ENCODE data around the gene CDRT4. TPM values are rescaled to one million over a fixed set of nuclear protein-coding genes. Genes with fewer than 3 reads are reported as not detected.

The CDRT4 gene
- total RNA-seq, 1 experiment from 2014 or later: 6.2 TPM

DNA sequence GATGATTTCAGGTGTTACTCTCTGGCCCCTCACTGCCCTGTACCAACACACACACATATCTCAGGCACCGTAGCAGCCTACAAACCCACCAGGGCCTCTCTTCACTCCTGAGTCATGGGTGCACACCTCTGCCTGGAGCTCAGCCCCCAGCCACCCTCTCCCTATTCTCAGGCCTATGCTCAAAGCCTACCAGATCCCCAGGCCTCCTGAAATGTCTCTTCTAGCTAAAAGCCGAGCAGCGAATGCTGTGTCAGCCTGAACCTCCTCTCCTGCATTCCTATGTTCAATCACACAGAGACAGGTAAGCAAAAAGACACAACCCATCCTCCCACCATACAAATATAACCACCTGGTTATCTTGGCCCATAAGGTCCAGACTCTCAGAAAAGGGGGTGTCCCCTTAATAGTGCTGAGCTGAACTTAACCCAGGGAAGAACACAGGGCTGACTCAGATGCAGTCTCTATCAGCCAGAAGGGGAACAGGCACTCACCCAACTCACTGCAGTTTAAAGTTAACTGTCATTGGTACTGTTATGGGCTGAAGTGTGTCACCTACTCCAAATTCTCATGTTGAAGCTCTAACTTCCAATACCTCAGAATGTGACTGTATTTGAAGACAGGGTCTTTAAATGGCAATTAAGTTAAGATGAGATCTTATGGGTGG, 64.0 kb downstream of the CDRT4 start:
- H2AFZ ChIP-seq (ENCODE audit: low read depth, low read length, poor library complexity, severe bottlenecking): no peak overlapping the region
- POLR2A ChIA-PET: no interaction called here
- no peaks in the 10 kb centered on the region for H3K9me3 ChIP-seq (ENCODE audit: control insufficient read depth in 1 of 2, insufficient read depth in 1 of 2, low read depth in 1 of 2, low read length in 2 of 2)
- intact Hi-C loops (cut with micrococcal nuclease): no loop called here
- no peaks in the 10 kb centered on the region for H3K9me2 ChIP-seq (ENCODE audit: insufficient read depth)
- no peak overlapping the region for H3K4me2 ChIP-seq (ENCODE audit: low read length)
- H3K9ac ChIP-seq (ENCODE audit: low read length): no peak overlapping the region
- H3K4me1 ChIP-seq (ENCODE audit: control insufficient read depth in 1 of 2, insufficient read depth in 2 of 2, low read length in 2 of 2): peaks cover 3 to 10% of the 10 kb centered on the region in 2 experiments
- BruUV-seq (replicated peaks): no TSS peak
- no peak for TF ChIP-seq POLR2A (IDR thresholded peaks at IDR 0.05; ENCODE audit: borderline replicate concordance, extremely low read depth, insufficient read depth, insufficient read length)
- no peak for TF ChIP-seq ZFX (IDR thresholded peaks at IDR 0.05)
- no peak for TF ChIP-seq ZNF274 (IDR thresholded peaks at IDR 0.05; ENCODE audit: low read depth, low read length)
- no peak for TF ChIP-seq JUND (IDR thresholded peaks at IDR 0.05)
- no peak for TF ChIP-seq FOSL1 (IDR thresholded peaks at IDR 0.05; ENCODE audit: low read depth)
- TF ChIP-seq EZH2phosphoT487 (IDR thresholded peaks at IDR 0.05; ENCODE audit: borderline replicate concordance): no peak
- H4K20me1 ChIP-seq (ENCODE audit: insufficient read depth): no peaks in the 10 kb centered on the region
- H3K27me3 ChIP-seq (ENCODE audit: insufficient read depth, low read length): no peaks in the 10 kb centered on the region
- H3K79me2 ChIP-seq (ENCODE audit: insufficient read depth, low read length): no peaks in the 10 kb centered on the region
- H3K36me3 ChIP-seq (ENCODE audit: control insufficient read depth in 1 of 2, insufficient read depth in 2 of 2, low read length in 2 of 2): no peaks in the 10 kb centered on the region
- CTCF ChIA-PET: no interaction called here
- RAD21 ChIA-PET (ENCODE audit: low non-redundant PET in 1 of 2, low total read pairs in 2 of 2, uncharacterized antibody in 2 of 2, unreplicated experiment in 2 of 2): no interaction called here
- no peak overlapping the region for H3K27ac ChIP-seq (ENCODE audit: low read depth, low read length)
- ATAC-seq (no peak), DNase-seq (ENCODE audit: low read depth, low spot score) (no peak)
- no peak overlapping the region for H3K4me3 ChIP-seq (replicated peaks in 1 of 2; ENCODE audit: low read depth in 1 of 2, low read length in 2 of 2)

- Histone ChIP-seq H3K36me3 (ENCODE audit: control insufficient read depth in 1 of 2, insufficient read depth in 2 of 2, low read length in 2 of 2) (no peaks in the 10 kb centered on the region), H3K4me3 (replicated peaks in 1 of 2; ENCODE audit: low read depth in 1 of 2, low read length in 2 of 2) (no peak overlapping the region), H4K20me1 (ENCODE audit: insufficient read depth) (no peaks in the 10 kb centered on the region), H3K9me3 (ENCODE audit: control insufficient read depth in 1 of 2, insufficient read depth in 1 of 2, low read depth in 1 of 2, low read length in 2 of 2) (no peaks in the 10 kb centered on the region), H3K79me2 (ENCODE audit: insufficient read depth, low read length) (no peaks in the 10 kb centered on the region), H3K9me2 (ENCODE audit: insufficient read depth) (no peaks in the 10 kb centered on the region), H3K4me1 (ENCODE audit: control insufficient read depth in 1 of 2, insufficient read depth in 2 of 2, low read length in 2 of 2) (peaks cover 8 to 16% of the 10 kb centered on the region in 2 experiments), H3K9ac (ENCODE audit: low read length) (no peak overlapping the region), H3K4me2 (ENCODE audit: low read length) (no peak overlapping the region), H2AFZ (ENCODE audit: low read depth, low read length, poor library complexity, severe bottlenecking) (no peak overlapping the region), H3K27ac (ENCODE audit: low read depth, low read length) (no peak overlapping the region), H3K27me3 (ENCODE audit: insufficient read depth, low read length) (no peaks in the 10 kb centered on the region)
- TF ChIP-seq, protein P1, sequence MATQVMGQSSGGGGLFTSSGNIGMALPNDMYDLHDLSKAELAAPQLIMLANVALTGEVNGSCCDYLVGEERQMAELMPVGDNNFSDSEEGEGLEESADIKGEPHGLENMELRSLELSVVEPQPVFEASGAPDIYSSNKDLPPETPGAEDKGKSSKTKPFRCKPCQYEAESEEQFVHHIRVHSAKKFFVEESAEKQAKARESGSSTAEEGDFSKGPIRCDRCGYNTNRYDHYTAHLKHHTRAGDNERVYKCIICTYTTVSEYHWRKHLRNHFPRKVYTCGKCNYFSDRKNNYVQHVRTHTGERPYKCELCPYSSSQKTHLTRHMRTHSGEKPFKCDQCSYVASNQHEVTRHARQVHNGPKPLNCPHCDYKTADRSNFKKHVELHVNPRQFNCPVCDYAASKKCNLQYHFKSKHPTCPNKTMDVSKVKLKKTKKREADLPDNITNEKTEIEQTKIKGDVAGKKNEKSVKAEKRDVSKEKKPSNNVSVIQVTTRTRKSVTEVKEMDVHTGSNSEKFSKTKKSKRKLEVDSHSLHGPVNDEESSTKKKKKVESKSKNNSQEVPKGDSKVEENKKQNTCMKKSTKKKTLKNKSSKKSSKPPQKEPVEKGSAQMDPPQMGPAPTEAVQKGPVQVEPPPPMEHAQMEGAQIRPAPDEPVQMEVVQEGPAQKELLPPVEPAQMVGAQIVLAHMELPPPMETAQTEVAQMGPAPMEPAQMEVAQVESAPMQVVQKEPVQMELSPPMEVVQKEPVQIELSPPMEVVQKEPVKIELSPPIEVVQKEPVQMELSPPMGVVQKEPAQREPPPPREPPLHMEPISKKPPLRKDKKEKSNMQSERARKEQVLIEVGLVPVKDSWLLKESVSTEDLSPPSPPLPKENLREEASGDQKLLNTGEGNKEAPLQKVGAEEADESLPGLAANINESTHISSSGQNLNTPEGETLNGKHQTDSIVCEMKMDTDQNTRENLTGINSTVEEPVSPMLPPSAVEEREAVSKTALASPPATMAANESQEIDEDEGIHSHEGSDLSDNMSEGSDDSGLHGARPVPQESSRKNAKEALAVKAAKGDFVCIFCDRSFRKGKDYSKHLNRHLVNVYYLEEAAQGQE (IDR thresholded peaks at IDR 0.05; ENCODE audit: low read depth): no peak
- TF ChIP-seq FOSL1 (IDR thresholded peaks at IDR 0.05; ENCODE audit: low read depth): no peak
- TF ChIP-seq CBX3 (IDR thresholded peaks at IDR 0.05; ENCODE audit: low read depth): no peak
- no peak for TF ChIP-seq SRF (IDR thresholded peaks at IDR 0.05; ENCODE audit: low read depth)
- no peak for TF ChIP-seq JUND (IDR thresholded peaks at IDR 0.05)
- no peak for TF ChIP-seq EGR1 (IDR thresholded peaks at IDR 0.05; ENCODE audit: low read depth)
- TF ChIP-seq ELF1 (IDR thresholded peaks at IDR 0.05; ENCODE audit: borderline replicate concordance, low read depth): no peak
- TF ChIP-seq ZBTB33 (IDR thresholded peaks at IDR 0.05; ENCODE audit: extremely low read depth, insufficient replicate concordance, low read length): no peak
- no peak for TF ChIP-seq ZFX (IDR thresholded peaks at IDR 0.05)
- TF ChIP-seq TCF7L2 (IDR thresholded peaks at IDR 0.05; ENCODE audit: borderline replicate concordance, extremely low read depth, insufficient read depth, insufficient read length): no peak
- TF ChIP-seq SIN3A (IDR thresholded peaks at IDR 0.05; ENCODE audit: low read depth): no peak
- TF ChIP-seq EZH2phosphoT487 (IDR thresholded peaks at IDR 0.05; ENCODE audit: borderline replicate concordance): no peak
- ChIA-PET POLR2A (no interaction called here), RAD21 (ENCODE audit: low non-redundant PET in 1 of 2, low total read pairs in 2 of 2, uncharacterized antibody in 2 of 2, unreplicated experiment in 2 of 2) (no interaction called here), CTCF (interaction anchor here (1.7 kb wide), 1 partner anchor 103 kb away, joined by 4 read pairs; no protein-coding TSS in a partner anchor)
- intact Hi-C loops (cut with micrococcal nuclease): no loop called here
- no TSS peak for BruUV-seq (replicated peaks)
- DNase-seq (ENCODE audit: low read depth, low spot score): no peak
- no peak for ATAC-seq
Observed at GRCh38 chr17:15399443-15399842, 68.0 kb downstream of the CDRT4 start.

Data from HCT116 (cell line).